Activated CD4-positive, alpha-beta T cell treated with anti-CD3 and anti-CD28 coated beads, Interleukin-2, amount 50 U/mL, for 16 hours (primary cell): Measurements from ENCODE around the gene ZNF664.

Experiments
- DNase-seq: peaks from one replicate; pipeline ENCODE4 v3.0.0-alpha.2; 2020

The ZNF664 gene

DNA sequence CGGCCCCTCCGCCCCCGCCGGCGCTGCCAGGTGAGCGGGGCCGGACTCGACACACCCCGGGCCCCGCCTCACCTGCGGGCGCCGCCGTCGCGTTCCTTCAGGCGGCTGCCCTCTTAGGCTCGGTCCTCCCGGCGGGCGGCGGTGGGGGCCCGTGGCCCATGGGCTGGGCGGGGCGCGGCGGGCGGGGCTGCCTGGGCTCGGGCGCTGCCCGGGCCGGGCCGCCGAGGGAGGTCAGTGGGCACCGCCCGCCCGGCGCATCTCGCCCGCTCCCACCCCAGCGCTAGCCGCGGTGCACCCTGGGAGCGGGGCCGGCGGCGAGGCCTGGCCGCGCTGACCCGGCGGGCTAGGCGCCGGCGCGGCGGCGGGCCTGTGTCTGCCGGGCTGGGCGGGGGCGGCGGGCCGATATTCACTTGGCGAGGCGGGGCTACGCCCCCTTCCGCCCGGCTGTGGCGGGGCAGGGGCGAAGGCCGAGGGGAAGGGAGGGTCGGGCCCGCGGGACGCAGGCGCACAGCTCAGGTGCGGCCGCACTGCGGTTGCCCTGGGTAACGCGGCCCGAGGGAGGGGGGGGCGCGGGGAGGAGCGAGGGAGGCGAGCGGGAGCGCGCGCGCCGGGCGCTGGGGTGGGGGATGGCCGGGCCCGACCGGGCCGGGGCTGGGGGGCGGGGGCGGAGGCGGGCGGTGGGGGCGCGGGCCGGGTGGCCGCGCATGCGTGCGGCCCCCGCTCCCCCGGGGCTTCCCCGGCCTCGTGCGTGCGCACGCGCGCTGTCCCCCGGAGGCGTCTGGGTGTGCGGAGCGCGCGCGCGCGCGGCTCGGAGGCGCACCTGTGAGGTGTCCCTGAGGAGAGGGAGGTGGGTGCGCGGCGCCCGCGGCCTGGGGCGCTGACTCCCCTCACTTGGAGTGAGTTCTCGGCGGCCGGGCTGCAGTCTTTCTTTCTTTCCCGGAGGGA is at the start of gene ZNF664, which contains the start of gene CCDC92:
TSS of gene ZNF664 (plus strand) at position 759 of the 945 bp plus-strand sequence. CDS start 38,930 bp downstream, outside the sequence.
TSS of gene CCDC92 (minus strand) at position 375 of the 945 bp plus-strand sequence. CDS start 28,526 bp downstream, outside the sequence.
- peak; percentile 94 for DNase-seq

DNA sequence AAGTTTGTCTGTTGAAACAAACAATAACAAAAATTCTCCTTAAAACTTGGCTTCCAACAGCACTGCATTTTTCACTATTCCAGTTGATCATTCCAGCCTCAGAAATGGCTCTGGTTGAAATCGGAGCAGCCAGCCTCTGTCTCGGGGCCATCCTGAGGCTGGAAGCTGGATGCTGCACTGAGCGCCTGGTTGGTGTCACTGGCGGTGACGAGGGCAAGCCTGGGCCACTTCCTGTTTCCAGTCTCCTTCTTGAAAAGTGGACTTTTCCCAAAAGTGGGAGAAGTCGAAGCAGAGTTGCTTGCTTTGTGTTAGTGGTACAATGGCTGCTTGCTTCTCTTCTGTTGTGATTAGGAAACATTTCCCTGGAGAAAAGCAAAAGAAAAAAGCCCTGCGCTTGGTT is 49.1 kb upstream of the ZNF664 start:
- DNase-seq, result no peak

DNA sequence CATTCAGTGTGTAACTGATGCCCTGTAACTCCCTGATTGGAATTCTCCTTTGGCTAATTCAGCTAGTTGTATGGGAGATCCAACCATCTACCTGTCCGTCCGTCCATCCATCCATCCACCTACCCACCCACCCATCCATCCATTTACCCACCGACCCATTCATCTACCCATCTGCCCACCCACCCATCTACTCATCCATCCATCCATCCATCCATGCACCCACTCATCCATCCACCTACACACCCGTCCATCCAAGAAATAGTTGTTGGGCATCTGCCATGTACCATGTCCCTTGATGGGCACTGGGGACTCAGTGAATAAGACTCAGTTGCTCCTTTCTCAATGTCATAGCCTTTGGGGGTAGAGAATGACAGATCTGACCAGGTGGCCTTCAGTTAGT is 48.5 kb upstream of the ZNF664 start:
- no peak for DNase-seq

DNA sequence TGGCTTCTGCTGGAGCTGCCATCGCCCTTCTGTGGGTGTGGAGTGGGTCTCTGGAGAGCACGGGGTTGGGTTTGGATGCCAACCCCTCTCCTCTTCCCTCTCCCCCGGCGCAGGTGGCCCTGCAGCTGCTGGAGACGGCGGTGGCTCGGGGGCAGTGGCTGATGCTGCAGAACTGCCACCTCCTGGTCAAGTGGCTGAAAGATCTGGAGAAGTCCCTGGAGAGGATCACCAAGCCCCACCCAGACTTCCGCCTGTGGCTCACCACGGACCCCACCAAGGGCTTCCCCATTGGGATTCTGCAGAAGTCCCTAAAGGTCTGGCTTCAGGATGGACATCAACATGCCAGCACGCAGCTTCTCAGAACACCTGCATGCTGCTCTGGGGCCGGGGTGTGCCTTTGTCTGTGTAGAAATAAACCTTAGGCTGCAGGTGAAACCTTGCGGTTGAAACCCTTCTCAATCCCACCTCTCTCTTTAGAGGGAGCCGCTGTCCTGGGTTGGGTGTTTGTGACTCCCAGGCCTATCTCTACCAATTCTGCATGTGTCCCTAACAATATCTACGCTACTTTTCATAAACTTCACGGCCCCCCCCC is 44.6 kb upstream of the ZNF664 start:
- no peak for DNase-seq

DNA sequence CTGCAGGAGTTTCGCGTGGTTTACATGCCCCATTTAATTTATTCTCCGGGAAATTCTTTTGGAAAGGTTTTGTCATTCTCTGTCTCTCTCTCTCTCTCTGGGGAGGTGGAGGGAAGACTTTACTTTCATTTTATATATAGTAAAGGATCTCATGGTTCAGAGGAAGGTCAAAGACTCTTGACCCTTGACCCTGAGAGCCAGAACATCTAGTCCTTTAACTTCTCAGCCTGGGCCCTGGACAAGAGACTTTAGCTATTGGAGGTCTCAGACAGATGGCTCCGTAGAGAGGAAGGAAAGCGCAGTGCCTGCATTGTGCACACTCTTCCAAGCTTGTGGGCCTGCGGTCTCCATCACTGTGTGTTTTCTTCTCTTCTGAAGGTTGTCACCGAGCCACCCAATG is 44.1 kb upstream of the ZNF664 start:
- no peak for DNase-seq

DNA sequence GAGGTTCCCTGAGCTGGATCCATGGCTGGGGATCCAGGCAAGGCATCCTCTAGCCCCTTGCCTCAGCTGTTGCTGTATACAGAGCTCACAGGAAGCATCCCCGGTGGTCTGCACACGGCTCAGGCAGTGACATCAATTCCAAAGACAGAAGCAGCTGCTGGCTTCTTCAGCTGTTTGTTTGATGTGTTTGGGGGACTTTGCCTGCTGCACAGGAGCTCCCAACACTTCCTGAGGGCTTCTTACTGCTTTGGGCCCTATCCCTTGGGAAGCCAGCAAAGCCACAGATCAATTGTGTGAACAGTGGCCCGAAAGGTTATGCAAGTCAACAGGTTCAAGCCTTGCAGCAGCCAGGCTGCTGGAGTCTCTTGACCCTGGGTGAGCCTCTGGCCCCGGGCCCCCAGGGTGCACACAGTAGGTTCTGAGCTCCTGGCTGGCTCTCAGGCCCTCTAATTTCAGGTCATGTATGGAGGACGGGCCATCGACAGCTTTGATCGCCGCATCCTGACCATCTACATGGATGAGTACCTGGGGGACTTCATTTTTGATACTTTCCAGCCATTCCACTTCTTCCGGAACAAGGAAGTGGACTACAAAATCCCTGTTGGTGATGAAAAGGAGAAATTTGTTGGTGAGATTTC is 43.0 kb upstream of the ZNF664 start:
- no peak for DNase-seq

DNA sequence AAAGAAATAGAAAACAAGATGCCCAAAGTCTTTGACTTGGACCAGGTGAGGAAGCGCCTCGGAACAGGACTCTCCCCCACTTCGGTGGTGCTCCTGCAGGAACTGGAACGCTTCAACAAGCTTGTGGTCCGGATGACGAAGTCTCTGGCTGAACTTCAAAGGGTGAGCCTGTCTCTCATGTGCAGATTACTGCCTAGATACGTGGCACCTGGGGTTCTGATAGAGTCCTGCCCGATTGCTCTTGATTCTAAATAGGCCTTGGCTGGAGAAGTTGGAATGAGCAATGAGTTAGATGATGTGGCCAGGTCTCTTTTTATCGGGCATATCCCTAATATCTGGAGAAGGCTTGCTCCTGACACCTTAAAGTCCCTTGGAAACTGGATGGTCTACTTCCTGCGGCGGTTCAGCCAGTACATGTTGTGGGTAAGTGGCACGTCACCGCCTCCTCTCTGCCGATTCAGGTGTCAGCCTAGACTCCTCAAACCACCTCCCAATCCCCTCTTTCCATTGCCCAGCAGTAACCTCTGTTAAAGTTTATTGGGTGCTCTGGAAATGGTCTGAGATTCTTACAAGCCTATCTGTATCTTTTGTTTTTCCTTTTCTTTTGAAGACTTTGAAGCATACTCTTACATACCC is 41.2 kb upstream of the ZNF664 start:
- no peak for DNase-seq

DNA sequence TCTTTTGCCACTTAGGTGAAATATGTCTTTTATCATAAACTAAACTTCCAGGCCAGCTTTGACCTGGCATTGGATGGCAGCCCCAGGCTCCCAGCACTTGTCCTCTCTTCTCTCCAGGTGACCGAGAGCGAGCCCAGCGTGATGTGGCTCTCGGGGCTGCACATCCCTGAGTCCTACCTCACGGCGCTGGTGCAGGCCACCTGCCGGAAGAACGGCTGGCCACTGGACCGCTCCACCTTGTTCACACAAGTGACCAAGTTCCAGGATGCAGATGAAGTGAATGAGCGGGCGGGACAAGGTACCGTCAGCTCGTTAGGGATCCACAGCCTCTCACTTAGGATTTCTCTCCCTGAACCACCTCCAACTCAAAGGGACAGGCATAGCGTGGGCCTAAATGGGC is 39.8 kb upstream of the ZNF664 start:
- no peak for DNase-seq

DNA sequence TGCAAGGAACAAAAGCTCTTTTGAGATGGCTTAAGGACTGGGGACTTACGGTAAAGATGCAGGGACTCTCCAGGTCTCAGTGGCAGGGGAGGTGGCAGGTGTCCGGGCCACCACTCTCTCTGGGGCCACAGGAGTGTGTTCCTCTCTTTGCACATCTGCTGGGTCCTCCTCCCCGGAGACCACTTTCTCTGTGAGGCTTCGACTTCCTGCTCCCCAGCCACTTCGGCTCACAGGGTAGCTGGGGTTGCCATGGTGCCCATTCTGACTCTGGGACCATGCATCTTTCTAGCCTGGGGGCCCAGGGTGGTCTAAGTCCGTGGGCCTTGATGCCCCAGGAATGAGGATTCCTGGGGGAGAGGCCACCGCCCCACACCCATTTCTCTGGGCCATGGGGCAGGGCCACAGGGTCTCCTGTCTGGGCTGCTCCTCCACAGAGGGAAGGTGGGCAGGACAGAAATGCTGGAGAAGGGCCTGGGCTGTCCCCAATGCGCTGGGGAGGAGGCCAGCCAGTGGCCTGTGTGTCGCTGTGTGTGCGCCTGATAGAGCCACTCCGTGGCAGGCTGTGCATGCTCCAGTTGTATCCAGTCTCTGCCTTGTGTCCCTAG is 38.9 kb upstream of the ZNF664 start:
- DNase-seq, result no peak

DNA sequence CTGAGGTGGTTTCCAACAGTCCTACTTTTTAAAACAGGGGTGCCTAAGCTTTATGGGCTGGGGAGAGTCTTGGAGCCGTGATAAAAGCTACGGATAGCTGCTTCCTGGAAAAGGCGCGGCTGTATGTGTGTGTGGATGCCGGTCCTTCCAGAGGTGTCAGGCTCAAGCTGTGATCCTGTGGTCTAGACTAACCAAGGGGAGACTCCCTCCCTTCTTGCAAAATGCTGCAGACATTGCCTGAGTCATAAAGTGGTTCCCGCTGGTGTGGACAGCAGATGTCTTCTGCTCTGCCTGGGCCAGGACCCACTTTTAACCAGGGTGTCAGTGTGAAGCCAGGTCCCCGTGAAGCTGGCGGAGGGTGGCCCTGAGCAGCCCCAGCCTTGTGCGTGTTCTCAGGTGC is 38.2 kb upstream of the ZNF664 start:
- DNase-seq, result no peak

DNA sequence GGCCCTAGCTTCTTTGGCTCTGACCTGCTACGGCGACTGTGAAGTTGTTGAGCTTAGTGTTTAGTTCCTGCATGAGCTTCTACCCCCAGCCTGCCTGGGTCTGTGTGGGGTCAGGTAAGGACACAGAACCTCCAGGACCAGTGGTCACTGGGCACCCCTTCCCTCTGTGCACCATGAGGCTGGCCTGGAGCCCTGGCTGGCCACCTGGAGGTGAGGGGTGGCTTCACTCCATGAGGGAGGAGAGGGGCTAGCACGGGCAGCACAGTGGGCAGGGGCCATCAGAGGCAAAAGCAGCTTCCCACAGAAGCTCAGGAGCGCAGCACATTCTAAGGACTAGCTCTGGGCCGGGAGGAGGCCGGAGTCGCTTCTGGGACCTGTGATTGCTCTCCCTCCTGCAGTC is 37.1 kb upstream of the ZNF664 start:
- no peak for DNase-seq

DNA sequence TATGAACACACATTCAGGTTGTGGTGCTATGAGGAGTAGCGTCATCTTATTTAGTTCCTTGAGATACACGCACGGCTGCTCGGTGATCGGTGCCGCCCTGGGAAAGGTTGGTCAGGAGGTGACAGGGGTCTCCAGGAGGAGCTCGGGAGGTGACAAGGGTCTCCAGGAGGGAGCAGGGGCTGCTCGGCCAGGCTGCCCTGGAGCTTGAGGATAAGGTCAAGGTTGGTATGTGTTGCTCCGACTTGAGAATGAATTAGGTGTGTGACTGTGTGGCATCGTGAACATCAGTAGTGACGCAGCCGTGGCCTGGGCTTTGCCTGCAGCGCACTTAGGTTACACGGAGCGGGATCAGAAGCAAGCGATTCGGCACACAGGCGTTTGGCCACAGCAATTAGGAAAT is 36.5 kb upstream of the ZNF664 start:
- no peak for DNase-seq

DNA sequence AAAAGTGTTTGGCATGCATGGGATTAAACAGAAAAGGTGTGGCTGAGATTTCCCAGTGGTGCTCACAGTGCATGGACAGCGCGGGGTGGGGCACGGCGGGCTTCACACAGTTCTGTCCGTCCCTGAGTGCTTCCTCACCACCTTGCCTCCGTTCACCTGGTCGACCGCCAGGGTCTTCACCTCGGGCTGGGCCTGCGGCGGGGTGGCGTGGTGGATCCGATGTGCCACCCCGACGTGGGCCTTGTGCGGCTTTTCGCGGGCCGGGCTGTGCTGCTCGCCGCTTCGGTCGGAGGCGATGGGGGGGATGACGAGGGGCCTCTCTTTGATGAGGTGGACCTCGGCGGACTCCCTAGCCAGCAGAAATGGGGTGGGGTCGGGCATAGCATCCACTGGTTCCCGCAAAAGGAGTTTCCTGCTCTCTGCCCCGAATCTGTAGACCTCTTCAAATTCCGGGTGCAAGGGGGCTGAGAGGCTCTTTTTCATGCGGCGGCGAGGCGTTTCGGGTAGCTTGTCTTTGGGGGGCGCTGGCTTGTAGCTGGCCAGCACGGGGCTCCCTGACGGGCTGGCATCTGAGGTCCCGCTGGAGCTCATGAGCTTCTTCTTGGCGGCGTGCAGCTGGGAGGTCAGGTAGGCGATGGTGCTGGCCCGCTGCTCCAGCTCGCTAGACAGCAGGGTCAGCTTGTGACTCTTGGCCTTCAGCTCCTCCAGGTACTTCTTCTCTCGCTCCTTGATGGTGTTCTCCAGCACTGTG is 35.9 kb upstream of the ZNF664 start:
- no peak for DNase-seq

DNA sequence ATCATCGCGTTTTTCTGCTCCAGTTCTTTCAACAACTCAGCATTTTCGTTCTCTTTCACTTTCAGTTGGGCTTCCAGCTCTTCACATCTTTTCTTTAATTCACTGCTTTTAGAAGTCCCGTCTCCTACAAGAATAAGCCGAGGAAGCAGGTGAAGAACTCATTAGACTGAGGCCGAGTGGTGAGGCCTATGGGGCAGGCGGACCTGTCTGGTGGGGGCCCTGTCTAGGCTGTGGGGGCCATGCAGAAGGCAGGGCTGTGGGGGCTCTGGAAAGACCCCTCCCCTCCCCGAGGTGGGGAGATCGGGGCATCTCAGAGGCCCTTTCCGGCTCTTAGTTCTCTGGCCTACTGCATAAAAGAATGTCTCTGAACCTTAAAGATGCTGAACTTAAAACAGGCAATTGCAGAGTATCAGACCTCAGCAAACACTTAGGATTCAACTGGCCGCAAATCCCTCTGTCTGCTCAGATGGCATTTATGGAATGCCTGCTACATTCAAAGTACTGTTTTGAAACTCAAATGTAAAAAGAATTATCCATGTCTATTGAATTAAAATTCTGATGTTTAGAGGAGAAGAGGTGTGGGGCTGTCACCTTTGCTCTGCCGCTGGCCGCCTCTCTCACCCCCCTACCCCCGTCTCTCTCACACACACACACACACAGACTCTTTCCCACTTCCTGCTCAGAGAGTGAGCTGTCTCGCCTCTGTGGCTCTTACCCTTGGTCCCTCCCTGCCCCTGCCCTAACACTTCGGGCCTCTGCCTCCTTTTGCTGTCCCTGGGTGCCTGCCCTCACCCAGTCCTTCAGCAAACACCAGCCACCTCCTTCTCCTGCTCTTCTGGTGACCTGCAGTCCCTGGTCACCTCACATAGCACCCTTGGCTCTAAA is 35.1 kb upstream of the ZNF664 start:
- peak; percentile 55 for DNase-seq

DNA sequence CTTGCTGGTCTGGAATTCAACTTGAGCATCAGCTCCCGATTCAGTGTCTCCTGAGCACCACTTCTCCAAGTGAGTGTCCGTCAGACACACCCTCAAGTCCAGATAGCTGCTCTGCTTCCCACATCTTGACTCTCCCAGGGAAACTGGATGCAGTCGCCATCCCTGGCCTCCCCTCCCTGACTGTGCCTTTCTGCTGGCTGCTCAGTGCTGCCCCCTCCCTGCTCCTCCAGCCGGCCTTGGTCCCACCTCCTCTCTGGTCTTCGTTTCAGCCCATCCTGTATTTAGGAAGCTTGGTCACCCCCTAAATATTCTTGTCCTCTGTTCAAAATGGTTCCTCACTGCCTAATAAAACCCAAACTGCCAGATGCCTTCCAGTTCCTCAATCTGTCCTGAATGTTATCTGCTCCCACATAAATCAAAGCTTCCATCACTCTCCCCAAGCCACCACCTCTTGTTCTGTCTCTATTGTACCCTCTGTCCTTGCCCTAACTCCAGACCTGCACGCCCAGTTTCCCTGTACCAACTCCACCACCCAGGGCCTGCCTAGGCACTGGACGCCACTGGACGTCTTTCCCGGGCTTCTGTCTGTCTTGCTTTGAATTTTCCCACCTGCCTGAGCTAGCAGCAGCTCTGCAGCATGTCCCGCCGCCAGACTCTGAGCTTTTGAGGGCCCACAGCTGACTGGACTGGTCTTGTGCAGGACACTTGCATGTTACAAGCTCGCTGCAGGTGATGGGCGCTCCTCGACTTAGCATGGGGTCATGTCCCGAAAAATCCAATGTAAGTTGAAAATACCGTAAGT is 34.1 kb upstream of the ZNF664 start:
- peak; percentile 12 for DNase-seq

DNA sequence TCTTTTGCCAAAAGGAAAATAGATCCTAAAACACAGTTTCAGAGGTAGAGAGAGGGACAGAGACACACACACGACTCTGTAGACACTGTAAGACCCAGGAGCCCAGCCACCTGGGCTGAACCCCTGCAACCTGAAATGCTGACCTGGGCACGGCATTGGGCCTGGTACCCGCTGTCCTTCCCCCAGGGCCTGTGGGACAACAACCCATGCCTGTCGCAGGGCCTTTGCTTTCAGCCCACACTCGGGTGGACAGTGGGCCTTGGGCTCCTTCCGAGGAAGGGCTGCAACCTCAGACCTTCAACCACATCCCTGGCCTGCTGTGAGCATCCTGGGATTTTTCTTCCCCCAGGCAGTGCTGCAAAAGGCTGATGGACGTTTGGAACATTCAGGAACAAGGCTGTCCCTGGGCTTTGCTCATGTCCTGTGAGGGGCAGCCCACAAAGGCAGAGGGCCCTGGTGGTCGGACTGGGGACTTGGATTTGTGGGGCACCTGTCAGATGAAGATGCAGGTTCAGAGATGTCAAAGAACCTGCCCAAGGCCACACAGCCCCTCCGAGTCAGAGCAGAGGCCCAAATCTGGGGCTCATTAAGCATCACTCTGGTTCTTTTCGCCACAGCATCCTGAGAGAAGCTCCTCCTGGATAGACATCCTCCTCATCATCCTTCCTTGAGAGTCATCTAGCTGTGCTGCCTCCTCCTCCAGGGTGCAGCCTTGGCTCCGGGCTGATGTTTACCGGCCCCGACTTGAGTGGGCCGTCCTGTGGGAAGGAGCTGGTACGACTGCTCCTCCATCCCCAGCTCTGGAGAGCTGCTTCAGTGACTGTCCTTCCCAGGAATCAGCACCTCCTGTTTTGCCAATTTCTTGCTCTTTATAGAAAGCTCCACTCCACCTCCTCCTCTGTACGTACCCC is 33.0 kb upstream of the ZNF664 start:
- DNase-seq, result no peak

DNA sequence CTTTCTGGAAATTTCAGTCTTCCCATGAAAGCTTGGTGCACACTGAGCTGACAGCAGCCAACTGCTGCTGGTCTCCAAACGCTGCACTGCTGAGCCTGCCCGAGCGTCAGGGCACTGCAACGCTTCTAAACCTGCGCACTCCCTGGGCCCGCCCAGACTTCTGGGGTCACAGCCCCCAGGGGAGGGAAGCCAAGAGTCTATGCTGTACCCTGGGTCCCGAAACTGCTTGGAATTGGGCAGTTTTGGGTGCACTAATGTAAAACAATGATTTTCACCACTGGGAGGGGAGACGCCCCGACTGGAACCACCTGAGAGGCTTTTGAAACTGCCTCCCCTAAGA is 32.4 kb upstream of the ZNF664 start:
- DNase-seq, result no peak

DNA sequence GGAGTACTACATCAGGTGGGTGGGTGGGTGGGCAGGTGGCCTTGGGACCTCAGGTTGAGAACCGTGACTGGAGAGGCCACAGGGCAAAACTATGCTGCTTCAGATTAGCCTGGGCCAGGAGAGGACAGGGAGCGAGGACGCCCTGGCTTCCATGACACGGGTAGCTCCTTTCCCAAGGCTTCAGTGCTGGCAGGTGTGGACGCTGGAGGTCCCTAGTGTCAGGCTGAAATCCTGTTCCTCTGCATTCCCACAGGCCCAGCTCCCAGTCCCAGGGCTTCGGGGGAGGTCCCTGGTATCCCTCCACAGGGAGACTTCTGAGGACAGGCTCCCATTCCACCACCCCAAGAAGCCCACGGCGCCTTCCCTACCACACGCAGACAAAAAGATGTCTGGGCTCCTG is 32.0 kb upstream of the ZNF664 start:
- no peak for DNase-seq

DNA sequence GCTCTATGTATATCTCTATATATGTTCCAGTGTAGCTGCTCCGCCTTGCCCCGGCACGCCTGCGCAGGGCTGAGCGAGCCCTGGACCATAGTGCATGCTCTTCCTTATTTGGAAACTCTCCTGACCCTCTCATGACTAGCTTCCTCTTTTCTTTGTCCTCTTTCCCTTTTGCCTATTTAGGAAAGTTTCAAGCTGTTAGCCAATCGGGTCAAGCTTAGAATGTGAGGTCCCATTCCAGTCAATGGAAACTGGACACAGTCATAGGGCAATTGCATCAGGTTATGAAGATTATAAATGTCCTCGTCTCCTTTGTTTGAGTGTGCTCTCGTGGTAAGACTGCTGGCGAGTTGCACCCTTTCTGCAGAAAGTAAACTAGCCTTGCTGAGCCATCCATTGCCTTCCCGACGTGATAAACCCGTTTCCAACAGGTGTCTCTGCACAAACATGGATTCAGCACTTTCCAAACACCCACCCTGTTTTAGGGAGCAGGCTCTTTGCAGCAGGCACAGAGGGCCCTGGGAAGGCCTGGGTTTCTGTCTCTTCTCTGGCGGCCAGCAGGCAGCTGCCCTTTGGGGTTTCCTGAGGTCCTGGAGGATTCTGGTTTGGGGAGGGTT is 31.3 kb upstream of the ZNF664 start:
- DNase-seq, result no peak
